Transverse colon (tissue), 4 donors: ENCODE results near the gene EIF3D. TPM values are rescaled to one million over a fixed set of nuclear protein-coding genes. Genes with fewer than 3 reads are reported as not detected.

Source experiments
- DNase-seq: peaks from one replicate; pipeline ENCODE4 v3.0.0-alpha.2; 2019
- H3K27ac ChIP-seq, 4 donors: fragments of 200-600 bp; sonication (generic); 2 replicates each; pipeline ENCODE4 v1.5.1; 2016 to 2018; ENCODE audit warnings: inconsistent platforms in 4 of 4
- H3K27me3 ChIP-seq: fragments of 200-600 bp; sonication (generic); 2 replicates; pipeline ENCODE4 v1.5.1; 2017; ENCODE audit warnings: inconsistent platforms
- H3K36me3 ChIP-seq, 4 donors: fragments of 200-600 bp; sonication (generic); 2 replicates each; pipeline ENCODE4 v1.5.1; 2017 to 2019; ENCODE audit warnings: inconsistent platforms in 4 of 4
- H3K4me1 ChIP-seq, 4 donors: fragments of 200-600 bp; sonication (generic); 2 replicates each; pipeline ENCODE4 v1.5.1; 2017 to 2020; ENCODE audit warnings: inconsistent platforms in 4 of 4
- H3K4me3 ChIP-seq, 4 donors: fragments of 200-600 bp; sonication (generic); 1 replicate in 1 of 4; 2 replicates in 3 of 4; pipeline versions ENCODE4 v1.5.1 to v1.6.1; 2017 to 2019; ENCODE audit warnings: inconsistent platforms in 4 of 4
- H3K9me3 ChIP-seq, 2 donors: fragments of 200-600 bp; sonication (generic); 2 replicates each; pipeline ENCODE4 v1.5.1; 2017 to 2019; ENCODE audit warnings: inconsistent platforms in 2 of 2
- CTCF ChIP-seq, 5 experiments: fragments of 200-600 bp in 3 of 5; fragments of 450-650 bp in 2 of 5; sonication (generic) in 3 of 5; IDR thresholded peaks; 1 replicate in 2 of 5; 2 replicates in 3 of 5; pipeline ENCODE4 v1.5.1; 2016 to 2017; ENCODE audit warnings: antibody characterized with exemption in 5 of 5, inconsistent platforms in 3 of 5, mild to moderate bottlenecking in 2 of 5, moderate library complexity in 1 of 5
- EP300 ChIP-seq: sonication (generic); formaldehyde crosslinking; IDR thresholded peaks from one replicate; pipeline ENCODE4 v1.6.1; 2017; ENCODE audit warnings: antibody characterized with exemption, low read depth
- POLR2A ChIP-seq: fragments of 450-650 bp; IDR thresholded peaks from one replicate; pipeline ENCODE4 v1.6.1; 2016; ENCODE audit warnings: antibody characterized with exemption, mild to moderate bottlenecking, moderate library complexity
- POLR2AphosphoS5 ChIP-seq, 3 donors: sonication (generic); formaldehyde crosslinking; IDR thresholded peaks; one replicate each; pipeline ENCODE4 v1.6.1; 2016; ENCODE audit warnings: antibody characterized with exemption in 3 of 3
- WGBS, 2 donors: methylation state at CpG; one replicate each; pipeline ENCODE4 v1.1.5; 2018; ENCODE audit warnings: low coverage in 1 of 2; 5-methylcytosine and 5-hydroxymethylcytosine counted together
- in situ Hi-C, 4 donors: fragments of 200-750 bp; cut with MboI; loops; one replicate each; pipeline versions ENCODE4 v1.15.0 to v1.15.1; 2017; ENCODE audit warnings: low sequenced_read_pairs in 3 of 4, low pct_ligation_motif_present in 1 of 4, low pct_unique_long_range_greater_than_20kb in 1 of 4
- intact Hi-C: fragments of 100-400 bp; cut with DNase I; formaldehyde crosslinking; loops from one replicate; pipeline ENCODE4 v1.15.1; 2023; ENCODE audit warnings: low total_unique reads
- total RNA-seq, 4 donors: library from RNA; depleted of rRNA; stranded (reverse); fragments of >200 nt; gene quantifications; one replicate each; pipeline ENCODE4 v1.1.0, GENCODE V29; 2016

The EIF3D gene
- total RNA-seq, 4 donors from 2014 or later = 69.6 to 217 (median 146) TPM

GRCh38 chr22:36574728-36575127, 45.8 kb upstream of the EIF3D start:
- in situ Hi-C loops = no loop called here
- Histone ChIP-seq H3K4me3 (no peak overlapping the region), H3K9me3 (no peaks in the 10 kb centered on the region), H3K27ac (no peak overlapping the region), H3K4me1 (no peaks in the 10 kb centered on the region), H3K27me3 (no peaks in the 10 kb centered on the region), H3K36me3 (no peaks in the 10 kb centered on the region)
- no peak for DNase-seq
- intact Hi-C loops = no loop called here
- 69 to 83% methylated on average over 1 of the region's 1 CpG for WGBS, 2 donors
- TF ChIP-seq POLR2AphosphoS5 (IDR thresholded peaks at IDR 0.05) = no peak
- TF ChIP-seq CTCF (IDR thresholded peaks at IDR 0.05) = no peak
- no peak for TF ChIP-seq EP300

GRCh38 chr22:36573815-36574363, 44.9 kb upstream of the EIF3D start:
- Histone ChIP-seq H3K4me3 (no peak overlapping the region), H3K4me1 (no peaks in the 10 kb centered on the region), H3K36me3 (no peaks in the 10 kb centered on the region), H3K27ac (no peak overlapping the region), H3K9me3 (no peaks in the 10 kb centered on the region), H3K27me3 (no peaks in the 10 kb centered on the region)
- TF ChIP-seq EP300 (no peak), POLR2AphosphoS5 (IDR thresholded peaks at IDR 0.05) (no peak), CTCF (IDR thresholded peaks at IDR 0.05) (no peak), POLR2A (no peak)
- WGBS, 2 donors = 32 to 49% methylated on average over 6 to 9 of the region's 9 CpGs
- in situ Hi-C loops (no loop called here), intact Hi-C loops (no loop called here)
- DNase-seq = no peak

GRCh38 chr22:36571991-36572390, 43.0 kb upstream of the EIF3D start:
- Histone ChIP-seq H3K27ac (no peak overlapping the region), H3K27me3 (peaks cover 5% of the 10 kb centered on the region), H3K4me1 (no peaks in the 10 kb centered on the region), H3K4me3 (no peak overlapping the region), H3K9me3 (no peaks in the 10 kb centered on the region), H3K36me3 (no peaks in the 10 kb centered on the region)
- in situ Hi-C loops (no loop called here), intact Hi-C loops (no loop called here)
- no peak for TF ChIP-seq POLR2A
- no peak for TF ChIP-seq EP300
- TF ChIP-seq CTCF (IDR thresholded peaks at IDR 0.05) = no peak
- no peak for TF ChIP-seq POLR2AphosphoS5 (IDR thresholded peaks at IDR 0.05)
- WGBS, 2 donors = 75% methylated on average over 2 of the region's 2 CpGs; no CpG with 5 or more reads in 1 of the 2 donors
- DNase-seq = no peak

GRCh38 chr22:36569999-36570398, 41.0 kb upstream of the EIF3D start:
- Histone ChIP-seq H3K27ac (no peak overlapping the region), H3K36me3 (no peaks in the 10 kb centered on the region), H3K27me3 (peaks cover 19% of the 10 kb centered on the region), H3K4me3 (no peak overlapping the region), H3K4me1 (no peaks in the 10 kb centered on the region), H3K9me3 (no peaks in the 10 kb centered on the region)
- WGBS, 2 donors = 55% methylated on average over 12 of the region's 12 CpGs; no CpG with 5 or more reads in 1 of the 2 donors
- in situ Hi-C loops = no loop called here
- DNase-seq = no peak
- TF ChIP-seq POLR2A (no peak), CTCF (IDR thresholded peaks at IDR 0.05) (no peak), POLR2AphosphoS5 (IDR thresholded peaks at IDR 0.05) (no peak), EP300 (no peak)
- intact Hi-C loops = no loop called here
